ENCODE measurements around the gene OTX1.

The OTX1 gene

DNA sequence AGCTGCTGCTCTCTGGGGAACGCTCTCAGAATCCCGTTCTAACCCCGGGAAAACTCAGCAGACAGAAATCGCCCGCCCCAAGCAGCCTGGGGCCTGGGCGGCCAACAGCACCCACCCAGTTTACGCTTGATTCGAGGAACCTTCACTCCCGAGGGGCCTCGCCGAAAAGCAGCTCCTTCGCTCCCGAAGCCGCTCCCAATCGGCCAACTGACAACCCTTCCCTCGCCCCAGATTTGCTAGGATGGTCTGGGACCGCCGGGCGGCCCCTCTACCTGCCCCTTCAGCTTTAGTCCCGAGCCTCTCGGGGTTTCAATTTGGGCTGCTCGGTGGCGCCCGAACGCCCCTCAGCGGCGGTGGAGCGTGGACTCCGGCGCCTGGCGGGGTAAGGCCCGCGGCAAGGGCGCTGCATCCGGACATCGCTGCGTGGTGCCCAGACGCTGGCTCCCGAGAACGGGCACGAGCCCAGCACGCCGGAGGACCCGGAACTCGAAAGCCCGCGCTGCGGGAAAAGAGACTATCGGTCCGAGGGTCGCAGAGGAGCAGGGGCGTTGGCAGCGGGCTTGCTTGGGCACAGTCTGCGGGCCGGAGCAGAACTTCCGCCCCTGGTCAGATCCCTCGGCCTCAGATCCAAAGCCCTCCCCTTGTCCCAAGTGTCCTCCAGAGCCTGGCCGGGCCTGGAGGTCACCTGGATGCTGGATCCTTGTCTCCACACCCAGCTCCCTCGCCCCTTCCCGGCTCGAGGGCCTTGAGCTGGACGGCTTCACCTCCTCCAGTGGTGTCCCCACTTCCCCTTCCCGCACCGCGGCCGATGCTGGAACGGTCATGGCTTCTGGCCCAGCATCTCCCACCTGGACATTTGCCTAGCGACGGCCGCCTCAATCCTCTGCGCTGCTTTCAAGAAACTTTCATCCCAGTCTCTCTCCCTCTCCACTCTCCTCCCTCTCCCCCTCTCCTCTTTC, 3.0 kb upstream of the OTX1 start:
- DNase-seq, result peak; percentile 20 to 27

DNA sequence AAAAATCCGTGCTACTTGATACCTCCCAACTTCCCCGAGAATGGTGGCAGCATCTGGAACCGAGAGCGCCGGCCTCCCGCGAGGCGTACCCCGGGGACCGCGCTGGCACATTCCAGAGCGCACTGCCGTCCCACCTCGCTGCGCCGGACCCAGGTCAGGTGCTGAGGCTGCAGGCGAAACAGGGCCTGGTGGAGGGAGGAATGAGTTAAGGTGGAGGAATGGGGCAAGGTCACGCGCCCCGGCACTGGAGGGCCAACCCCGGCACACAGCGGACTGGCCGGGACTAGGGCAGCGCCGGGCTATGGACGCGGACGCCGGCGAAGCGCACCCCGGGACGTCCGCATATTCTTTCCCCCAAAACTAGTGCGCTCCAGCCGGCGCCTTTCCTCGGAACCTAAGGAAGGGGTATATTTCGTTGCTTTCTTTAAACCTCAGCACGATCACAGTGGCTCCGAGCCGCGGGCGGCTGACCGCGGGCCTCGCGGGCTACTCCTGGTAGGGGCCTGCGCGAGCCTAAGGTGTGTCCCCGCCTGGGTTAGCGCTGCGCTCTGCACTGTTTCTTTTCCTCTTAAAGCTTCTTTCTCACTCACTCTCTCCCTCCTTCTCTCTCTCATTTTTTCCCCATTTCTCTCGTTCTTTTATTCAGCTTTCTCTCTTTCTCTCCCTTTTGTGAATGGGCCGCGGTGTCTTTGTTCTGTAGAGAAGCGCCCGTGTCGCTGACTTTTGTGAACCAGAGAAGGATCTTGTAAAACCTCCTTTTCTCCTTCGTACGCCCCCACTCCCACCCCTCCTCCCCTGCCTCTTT, 2.1 kb upstream of the OTX1 start:
- DNase-seq, result peak in 1 of 2 experiments; percentile 13

DNA sequence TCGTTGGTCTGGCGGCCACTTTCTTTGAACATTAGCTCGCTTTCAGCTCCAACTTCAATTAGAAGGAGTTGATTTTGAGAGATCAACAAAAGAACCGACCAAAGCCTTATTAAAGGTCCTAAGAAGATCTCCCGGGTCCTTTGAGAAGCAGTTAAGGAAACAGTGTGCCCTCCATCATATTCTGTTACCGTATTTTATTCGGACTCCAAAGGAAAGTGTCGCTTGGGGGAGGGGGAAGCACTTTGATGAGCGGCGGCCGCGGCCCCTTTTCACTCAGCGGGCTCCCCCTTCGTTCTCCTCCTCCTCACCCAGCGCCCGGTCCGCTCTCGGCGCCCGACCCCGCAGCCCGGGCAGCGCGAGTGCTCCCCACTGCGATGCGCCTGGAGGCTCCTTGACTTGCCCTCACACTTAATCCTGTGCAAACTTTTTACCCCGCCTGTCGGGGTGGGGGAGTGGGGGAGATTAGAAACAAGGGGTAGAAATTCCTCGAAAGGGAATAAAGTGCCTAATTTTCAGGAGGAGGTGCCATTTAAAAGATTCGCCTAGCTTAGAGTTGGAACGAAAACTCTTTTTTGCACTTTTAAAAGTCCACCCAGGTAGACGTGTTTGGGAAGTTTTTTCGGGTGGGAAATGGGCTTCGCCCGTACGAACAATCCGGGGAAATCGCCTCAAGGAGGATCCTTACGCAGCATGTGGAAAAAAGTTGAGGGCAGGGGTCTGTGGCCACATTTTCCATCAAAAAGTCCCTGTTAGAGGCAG, 1.2 kb upstream of the OTX1 start:
- peak in 1 of 2 experiments; percentile 7 for DNase-seq

DNA sequence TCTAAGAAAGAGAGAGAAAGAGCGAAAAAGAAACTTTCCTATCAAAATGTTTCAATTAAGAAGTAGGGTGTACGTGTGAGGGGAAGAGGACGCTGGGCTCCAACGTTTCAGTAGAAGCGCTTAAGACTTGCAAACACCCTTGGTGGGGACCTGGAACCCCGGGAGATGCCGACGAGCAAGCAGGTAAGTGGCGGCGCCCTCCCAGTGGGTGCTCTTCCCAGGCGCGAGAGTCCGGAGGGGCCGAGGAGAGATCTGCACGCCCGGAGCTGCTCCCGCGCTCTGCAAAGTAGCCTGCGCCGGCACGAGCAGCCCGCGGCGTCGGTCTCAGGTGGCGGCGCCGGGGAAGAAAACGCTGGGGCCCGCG, 678 bp upstream of the OTX1 start:
- peak; percentile 26 to 35 for DNase-seq

DNA sequence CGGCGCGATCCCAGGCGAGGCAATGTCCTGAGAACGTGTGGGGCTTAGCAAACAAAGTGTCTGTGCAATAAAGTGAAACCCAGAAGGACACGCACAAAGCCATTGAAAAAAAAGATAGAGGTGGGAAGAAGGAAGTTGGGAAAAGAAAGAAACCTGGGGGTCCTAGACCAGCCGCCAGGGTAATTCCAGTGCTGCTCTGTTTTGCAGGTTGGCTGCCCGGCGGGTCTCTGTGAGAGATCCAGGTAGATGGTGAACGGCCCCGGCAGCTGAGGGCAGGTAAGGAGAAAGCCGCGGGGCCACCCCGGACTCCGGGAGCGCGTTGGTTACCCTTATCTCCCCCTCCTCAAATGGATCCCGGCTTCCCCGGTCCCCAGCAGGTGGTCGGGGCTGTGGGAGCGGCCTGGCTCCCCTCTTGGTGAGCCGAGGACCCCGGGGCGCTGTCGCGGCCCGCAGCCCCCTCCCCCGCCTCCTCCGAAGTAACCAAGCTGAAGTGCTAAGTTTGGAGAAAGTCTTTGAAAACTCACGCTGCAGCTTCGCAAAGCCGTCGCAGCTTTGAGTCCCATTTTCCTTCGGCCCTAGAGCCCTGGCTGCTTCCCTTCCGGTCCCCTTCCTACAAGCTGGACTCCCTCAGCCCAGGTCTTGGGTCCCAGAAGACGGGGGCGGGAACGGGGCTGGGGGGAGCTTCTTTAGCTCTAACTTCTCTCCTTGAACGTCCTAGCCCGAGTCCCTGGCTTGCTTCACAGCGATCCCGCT, 588 bp downstream of the OTX1 start:
- DNase-seq, result peak in 1 of 2 experiments; percentile 18

DNA sequence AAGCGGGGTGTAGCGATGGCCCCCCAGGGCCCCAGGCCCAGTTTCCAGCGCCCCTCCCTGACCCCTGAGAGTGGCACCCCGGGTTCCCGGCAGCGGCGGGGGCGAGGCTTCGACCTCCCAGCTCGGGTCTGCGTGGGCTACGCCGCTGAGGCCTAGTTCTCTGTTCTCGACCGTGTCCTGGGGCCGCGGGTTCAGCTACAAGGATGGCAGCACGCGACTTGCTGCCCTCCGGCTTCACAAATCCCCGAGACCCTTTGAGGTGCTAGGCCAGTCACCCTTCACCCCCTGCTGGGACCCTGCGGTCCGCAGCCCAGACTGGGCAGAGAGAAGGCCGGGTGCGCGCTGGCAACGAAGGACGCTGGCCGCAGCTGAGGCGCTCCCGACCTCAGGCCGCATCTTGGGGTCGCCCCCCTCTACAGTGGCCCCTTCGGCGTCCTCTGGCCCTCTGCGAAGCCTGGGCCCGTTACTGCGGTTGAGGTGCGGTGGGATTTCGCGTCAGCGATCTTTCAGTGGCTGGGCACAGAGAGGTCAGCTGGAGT, 1.2 kb downstream of the OTX1 start:
- DNase-seq, result peak in 1 of 2 experiments; percentile 8

DNA sequence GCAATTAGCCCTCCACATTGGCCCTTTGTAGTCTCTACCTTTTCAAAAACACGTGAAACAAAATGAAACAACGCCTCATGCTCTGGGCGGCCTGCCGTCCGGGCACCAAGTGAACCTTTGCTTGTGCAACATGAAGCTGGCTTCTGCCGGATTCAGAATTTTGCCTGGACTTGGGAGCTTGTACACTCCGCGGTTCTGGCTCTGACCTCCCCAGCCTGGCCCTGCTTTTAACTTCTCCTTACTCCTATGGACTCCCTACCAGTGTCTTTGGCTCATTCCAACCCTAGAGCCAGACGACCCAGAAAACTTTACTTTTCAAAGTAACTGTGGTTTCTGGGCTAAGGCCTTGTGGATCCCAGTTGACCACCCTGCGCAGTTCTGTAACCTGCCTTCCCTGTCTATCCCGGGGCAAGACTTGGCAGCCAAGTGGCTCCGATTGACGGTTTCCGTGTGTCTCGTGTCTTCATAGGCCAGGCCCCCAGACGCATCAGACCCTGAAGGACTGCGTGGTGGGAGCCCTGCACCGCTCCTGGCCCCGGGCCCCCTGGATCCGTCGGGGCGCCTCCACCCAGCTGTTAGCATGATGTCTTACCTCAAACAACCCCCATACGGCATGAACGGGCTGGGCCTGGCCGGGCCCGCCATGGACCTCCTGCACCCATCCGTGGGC, 1.9 kb downstream of the OTX1 start:
- no peak for DNase-seq

DNA sequence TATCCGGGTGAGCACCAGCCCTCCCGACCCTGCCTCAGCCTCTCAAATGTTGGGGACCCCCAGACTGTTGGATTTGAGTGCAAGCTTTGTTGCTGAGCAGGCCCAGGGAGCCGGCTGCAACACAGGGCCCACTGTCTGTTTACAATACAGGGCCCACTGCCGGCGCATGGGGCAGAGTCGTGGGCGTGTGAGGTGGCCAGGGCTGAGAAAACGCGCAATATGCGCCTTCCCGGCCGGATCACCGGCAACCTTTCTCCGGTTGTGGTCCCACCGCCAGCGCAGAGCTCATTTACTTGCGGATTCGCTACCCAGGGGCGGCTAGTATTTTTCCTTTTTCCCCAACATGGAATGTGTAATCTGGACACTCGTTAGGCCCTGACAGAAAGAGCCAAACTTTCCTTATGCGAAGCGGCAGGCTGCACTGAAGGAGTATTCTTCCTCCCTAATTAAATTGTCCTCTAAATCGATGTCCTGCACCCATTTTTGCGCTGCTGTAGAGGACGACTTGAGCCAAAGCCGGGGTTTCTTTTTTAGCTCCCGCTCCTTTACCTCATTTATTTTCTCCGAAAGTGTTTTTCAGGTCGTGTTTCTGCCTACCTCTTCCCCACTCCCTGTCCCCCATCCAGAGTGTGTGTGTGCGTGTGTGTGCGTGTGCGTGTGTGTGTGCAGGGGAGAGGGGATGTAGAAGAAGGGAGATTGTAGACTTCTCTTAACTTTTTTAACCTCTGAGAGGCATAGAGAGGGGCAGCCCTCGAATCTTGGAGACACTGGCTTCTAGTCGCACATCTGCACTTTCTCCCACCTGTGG, 2.7 kb downstream of the OTX1 start:
- DNase-seq, result peak in 1 of 2 experiments; percentile 9

DNA sequence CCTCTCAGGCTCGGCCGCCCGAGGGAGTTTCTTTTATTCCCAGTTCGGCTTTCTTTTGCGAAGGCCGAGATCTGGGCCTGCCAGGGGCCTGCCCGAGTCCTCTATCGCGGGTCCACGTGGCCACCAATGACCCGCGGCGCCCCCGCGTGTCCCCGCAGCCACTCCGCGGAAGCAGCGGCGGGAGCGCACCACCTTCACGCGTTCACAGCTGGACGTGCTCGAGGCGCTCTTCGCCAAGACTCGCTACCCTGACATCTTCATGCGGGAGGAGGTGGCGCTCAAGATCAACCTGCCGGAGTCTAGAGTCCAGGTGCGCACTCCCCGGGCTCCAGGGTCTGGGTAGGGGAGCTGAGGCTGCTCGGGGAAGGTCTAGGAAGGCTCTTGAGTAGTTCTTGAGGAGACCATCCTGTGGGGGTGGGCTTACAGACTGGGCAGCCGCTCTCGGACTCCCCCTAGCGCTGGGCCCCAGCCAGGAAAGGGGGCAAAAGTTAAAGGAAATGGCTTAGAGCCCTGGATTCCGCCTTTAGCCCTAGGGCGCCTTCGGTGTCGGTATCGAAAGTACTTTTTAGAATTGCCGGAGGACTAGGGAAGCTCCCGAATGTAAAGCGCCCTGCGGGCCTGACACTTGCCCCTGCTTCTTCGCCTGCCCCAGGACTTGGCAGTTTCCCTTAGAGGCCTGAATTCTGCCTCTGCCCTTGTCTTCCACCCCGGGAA, 3.4 kb downstream of the OTX1 start:
- peak; percentile 36 to 58 for DNase-seq

DNA sequence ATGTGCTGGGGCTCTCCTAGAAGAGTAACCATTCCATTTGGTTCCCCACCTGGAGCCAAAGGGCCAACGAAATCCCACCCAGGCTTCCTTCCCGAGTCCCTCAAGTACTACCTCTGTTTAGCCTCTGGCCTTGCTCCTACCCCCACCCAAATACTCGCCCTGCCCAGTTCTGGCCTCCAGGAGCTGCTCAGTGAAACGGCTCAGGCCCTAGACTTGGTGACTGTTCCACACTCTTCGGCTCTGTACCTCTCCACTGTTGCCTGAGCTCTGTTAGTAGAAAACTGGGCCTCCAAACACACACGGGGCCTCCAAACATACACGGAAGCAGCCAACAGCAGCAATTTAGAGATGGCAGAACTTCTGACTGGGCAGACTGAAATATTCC, 4.2 kb downstream of the OTX1 start:
- no peak for DNase-seq

DNA sequence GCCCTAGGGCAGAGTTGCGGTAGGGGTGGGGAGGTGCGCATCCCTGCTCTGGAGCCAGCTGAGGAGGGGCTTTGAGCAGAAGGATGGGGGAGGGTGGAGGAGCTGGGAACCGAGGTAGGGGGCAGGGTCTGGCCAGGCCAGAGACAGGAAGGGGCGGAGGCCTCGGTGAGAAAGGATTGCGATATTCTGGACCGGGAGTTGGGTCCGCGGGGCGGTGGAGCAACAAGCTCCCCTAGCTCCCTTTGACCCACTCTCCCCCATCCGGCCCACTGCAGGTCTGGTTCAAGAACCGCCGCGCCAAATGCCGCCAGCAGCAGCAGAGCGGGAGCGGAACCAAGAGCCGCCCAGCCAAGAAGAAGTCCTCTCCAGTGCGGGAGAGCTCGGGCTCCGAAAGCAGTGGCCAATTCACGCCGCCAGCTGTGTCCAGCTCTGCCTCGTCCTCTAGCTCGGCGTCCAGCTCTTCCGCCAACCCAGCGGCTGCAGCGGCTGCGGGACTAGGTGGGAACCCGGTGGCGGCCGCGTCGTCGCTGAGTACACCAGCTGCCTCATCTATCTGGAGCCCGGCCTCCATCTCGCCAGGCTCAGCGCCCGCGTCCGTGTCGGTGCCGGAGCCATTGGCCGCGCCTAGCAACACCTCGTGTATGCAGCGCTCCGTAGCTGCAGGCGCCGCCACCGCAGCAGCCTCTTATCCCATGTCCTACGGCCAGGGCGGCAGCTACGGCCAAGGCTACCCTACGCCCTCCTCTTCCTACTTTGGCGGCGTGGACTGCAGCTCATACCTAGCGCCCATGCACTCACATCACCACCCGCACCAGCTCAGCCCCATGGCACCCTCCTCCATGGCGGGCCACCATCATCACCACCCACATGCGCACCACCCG, 4.8 kb downstream of the OTX1 start:
- peak in 1 of 2 experiments; percentile 23 for DNase-seq

DNA sequence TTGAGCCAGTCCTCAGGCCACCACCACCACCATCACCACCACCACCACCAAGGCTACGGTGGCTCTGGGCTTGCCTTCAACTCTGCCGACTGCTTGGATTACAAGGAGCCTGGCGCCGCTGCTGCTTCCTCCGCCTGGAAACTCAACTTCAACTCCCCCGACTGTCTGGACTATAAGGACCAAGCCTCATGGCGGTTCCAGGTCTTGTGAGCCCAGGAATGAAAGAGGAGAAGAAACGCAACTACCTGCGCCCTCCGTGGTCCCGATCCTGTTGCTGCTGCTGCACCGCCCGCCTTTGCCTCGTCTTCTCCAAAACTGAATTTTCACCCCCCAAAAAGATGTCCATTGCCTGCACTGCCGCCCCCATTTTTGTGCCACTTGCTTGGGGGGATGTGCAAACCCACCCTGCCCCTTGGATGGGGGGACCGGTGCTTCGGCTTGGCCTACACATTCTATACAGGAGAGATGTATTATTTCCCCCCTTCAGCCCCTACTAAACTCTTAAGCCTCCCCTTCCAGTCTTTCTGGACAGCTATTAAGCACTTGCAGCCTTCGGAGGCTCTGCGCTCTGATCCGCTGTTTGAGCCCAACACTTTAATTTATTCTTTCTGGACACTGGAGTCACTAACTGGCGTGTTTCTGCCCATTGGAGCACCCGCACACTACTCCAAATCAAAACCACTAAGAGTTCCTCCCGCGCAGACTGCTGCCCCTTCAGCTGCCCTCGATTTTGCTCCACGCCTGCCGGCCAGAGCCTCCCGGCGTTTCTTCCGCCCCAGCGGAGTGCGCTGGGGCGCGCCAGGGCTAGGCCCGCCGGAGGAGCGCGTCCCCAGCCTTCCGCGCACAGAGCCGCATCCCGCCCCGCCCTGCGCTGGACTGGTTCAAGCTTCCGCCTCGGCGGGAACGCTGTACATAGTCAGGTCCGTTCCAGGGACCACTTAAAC, 5.7 kb downstream of the OTX1 start:
- DNase-seq, result peak; percentile 36 to 44

DNA sequence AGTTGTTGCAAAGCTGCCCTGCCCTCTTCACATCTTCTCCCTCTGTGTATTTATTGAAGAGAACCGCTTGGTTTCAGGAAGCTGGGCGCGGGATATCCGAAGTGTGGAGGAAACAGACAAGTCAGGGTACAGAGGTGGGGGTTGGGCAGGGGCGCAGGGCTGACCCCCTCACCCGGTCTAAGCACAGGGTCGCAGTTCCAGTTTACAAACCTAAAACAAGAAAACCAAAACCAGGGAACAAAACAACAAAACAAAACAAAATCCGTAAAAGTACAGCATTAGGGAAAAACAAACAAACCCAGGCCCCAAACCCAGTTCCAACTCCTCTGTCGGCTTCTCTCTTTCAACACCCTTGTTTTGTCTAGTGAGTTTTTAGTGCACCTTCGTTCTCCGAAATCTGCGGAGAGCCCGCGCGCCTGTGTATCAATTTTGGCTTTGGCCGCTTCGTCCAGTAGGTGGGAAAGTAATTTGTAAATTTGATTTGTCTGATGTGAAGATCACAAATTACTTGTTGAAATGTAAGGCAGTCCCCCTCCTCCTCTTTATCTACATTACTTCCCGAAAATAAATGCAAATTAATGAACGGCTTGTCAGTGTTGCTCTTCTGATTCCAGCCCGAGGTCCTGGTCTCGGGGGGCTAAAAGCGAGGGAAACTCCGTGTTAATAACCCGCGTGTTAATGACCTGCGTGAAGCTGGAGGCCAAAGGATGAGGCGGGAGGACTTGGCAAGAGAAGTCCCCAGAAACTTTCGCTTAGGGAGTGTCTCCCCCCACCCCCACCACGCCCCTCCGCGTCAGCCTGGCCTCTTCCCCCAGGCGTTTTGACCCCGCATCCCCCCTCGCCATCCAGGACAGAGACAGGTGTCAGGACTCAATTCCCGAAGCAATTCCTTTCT, 6.9 kb downstream of the OTX1 start:
- no peak for DNase-seq

DNA sequence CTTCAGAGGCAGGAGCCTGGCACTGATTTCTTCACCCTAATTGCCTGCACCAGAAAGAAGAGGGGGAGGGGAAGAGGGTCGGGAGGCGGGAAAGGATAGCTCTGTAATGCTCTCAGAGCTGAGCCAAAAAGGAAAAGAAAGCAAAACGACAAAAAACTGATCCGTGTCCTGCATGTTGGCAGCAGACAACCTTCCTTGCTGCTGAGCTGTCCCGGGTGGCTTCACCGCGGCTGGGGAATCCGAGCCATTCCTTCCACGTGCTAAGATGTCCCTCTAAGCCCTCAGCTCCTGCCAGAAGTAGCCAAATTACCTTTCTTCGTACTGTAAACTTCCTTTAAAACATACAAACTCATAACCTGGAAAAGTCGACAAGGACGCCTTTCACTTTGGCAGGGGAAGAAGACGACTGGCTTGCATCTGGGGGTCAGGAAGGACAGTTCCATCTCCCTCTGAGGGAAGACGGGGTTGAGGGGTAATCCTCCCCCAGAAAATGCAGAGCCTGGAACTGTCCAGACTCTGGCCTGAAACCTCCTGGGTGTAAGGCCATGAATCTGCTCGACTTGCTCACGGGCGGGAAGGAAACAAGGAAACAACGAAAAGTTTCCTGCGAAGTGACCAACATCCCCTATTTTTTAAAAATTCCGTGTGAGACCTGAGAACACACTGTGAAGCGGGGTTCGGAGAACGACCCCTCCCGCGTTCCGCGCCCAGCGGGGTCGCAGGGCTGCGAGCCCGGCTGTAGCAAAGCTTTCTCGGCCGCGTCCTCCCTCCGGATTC, 7.7 kb downstream of the OTX1 start:
- no peak for DNase-seq

DNA sequence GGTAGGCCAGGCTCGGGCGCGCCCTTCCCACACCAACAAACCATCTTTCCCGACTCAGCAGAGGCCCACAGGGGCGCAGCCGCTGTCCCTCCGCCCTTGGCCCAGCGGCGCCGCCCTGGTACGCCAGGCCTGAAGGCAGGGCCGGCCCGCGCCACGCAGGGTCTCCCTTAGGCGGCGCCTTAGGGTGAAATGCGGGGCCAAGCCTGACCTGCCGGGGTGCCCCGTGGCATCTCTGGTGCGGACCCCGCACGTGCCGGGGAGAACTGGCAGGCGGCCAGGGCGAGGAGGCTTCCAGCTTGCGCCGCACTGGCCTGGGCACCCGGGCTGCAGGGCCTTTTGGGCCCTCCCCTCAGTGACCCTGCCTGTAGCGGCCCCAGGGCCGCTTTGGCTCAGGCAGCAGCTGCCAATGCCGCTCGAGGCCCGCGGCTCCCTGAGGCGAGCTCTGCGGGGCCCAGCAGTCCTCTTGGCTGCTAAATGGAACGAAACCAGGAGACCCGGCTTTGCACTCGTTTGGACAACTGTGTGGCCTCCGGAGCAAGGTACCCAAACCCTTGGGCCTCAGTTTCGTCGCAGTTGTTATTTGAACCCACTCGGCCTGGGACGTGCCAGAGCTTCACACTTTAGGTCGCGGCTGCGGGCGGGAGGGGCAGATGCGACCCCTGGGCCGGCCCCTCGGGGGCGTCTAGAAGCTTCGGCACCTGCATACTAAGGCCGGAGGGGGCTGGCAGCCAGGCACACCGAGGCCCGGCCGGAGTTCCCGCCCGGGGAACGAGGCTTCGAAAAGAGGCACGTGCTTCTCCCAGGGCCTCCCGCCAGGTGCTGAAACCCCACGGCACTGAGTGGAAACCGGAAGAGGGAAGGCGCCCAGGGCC, 8.5 kb downstream of the OTX1 start:
- DNase-seq, result no peak

Measured in activated CD4-positive, alpha-beta T cell treated with anti-CD3 and anti-CD28 coated beads, Interleukin-2, amount 50 U/mL, for 48 hours (primary cell).